GM18498 (cell line): ENCODE results near the gene NUP188.

Experiments used
- ATAC-seq: cut with Tn5 transposase; IDR thresholded peaks from one replicate; pipeline ENCODE4 v1.9.1; 2021; ENCODE audit warnings: mild to moderate bottlenecking, moderate library complexity; ENCODE audit not compliant: unreplicated experiment

NUP188 gene

DNA sequence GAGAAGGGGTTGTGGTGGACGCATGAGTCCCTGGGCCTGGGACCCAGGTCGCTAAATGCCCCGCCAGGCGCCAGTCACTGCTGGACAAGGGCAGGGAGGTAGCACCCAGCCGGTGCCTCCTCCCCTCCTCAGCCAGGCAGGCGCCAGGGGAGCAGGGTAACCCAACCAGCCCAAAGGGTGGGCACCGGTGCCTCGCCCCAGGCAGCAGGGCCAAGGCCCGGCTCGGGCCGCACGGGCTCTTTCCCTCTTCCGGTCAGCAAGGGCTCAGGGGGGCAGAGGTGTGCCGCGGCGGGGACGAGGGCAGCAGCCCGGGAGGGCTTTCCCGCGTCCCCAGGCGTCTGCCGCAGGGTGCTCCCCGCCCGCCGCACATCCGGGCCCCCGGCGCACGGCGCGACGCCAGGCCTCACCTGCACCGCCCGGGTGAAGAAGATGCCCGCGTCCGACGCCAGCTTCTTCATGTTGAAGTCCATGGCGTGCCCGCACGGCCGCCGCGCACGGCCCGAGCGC is 80.2 kb downstream of the NUP188 start:
- peak; percentile 51 for ATAC-seq

DNA sequence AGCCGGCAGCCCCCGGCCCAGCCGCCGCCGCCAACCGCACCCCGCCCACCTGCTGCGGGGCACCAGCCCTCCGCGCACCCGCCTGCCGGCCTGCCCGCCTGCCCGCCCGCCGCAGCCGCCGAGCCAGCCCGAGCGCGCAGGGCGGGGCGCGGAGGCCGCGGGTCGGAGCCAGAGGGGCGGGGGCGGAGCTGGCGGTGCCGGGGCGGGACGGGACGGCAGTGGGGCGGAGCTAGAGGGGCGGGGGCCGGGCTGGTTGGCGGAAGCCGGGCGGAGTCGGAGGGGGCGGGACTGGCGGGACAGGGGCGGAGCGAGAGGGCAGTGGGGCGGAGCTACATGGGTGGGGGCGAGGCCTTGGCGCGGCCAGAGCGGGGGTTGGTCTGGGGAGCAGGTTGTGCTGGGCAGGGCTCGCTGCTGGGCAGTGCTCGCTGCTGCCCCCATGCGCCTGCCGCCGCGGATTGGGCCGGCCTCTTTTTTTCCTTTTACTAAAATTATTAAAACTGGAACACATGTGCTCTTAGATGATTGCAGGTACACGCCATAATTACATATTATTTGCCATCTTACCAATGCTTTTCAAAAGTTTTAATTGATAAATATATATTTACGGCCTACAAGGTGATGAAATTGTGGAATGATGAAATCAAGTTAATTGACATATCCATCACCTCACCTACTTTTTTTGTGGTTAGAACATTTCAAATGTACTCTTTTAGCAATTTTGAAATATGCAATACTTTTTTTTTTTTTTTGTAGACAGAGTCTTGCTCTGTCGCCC is 80.9 kb downstream of the NUP188 start, which contains the start of gene SH3GLB2:
Gene SH3GLB2, minus strand, starts transcription at position 140 of the 775 bp plus-strand sequence. CDS start 177 bp downstream, outside the sequence.
- peak; percentile 83 for ATAC-seq

DNA sequence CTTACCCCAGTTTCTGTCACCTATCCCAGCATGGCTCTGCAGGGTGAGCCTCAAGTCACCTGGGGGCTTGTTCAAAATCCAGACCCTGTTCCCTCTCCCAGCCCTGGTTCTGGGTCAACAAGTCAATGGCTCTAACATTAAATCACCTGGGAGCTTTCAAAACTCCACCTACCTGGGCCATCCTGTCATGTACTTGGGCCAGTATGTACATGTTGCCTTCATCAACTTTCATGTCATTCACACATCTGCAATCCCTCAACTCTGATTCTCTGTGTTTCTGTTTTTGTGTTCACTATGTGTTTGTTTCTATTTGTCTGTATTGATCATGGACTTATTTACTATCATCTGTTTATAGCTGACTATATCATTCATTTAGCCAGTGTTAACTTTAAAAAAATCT is 82.7 kb downstream of the NUP188 start:
- no peak for ATAC-seq

DNA sequence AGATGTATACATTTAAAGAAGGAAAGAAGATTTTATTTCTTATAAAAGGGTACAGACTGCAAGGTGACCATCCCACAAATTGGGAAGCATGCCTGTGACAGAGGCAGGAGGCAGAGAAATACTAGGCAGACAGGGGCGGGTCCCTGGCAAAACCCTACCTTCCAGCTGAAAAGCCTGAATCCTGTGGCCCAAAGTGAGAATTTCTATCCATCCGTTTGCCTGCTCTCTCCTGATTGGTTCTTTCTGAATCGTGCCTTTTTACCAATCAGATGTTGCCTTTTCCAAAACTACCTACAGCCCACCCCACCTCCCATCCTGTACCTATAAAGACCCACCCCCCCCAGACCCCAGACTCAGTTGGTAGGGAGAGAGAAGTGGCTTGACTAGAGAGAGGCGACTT is 84.0 kb downstream of the NUP188 start:
- ATAC-seq, result no peak

DNA sequence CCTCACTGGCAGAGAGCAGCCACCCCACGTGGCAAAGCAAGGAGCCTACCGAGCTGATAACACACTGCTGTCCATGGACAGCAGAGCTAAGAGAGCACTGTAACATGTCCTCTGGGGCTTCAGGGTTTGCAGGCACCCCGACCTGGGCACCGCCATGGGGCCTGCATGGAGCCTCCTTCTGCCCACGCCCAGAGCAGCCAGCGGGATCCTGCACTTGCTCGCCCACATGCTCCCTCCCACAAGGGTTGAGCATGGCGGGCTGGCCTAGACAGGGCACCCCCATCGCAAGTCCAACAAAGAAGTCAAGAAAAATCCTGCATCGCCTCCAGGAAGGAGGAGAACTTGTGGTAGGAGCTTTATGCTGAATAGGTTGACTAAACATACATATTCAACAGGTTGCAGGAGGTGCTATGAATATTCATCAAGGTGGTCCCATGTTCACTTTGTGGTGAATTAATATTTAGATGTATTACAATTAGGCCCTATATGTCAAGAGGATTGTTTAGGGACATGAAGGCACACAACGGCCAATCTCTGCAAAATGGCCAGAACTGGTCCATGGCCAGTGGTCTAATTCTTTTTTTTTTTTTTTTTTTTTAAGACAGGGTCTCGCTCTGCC is 85.2 kb downstream of the NUP188 start:
- ATAC-seq, result no peak

DNA sequence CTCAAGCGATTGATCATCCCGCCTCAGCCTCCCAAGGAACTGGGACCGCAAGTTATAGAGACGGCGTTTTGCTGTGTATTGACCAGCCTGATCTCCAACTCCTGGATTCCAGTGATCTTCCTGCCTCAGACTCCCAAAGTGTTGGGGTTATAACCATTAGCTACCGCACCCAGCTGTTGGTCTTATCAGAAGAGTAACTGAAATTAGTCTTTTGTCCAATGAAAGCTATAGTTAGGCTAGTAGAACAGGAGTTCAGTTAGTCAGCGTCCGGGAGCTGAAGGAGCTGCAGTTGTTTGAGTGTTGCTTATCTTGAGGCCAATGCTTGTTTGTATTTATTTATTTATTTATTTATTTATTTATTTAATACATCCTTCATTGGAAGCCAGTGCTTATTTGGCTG is 85.7 kb downstream of the NUP188 start:
- no peak for ATAC-seq

DNA sequence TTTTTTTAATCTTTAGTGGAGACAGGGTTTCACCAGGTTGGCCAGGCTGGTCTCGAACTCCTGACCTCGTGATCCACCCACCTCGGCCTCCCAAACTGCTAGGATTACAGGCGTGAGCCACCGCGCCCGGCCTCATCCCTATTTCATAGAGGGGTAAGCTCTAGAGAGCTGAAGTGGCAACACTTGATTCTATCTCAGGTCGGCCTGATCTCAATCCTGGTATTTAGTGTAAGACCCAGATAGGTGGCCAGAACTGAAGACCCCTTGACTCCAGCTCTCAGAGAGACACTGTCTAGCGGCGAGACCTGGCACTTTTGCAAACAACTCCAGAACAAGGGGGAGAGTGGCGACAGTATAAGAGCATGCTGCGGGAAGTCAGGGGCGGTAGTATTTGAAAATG is 88.3 kb downstream of the NUP188 start:
- ATAC-seq, result peak; percentile 3

DNA sequence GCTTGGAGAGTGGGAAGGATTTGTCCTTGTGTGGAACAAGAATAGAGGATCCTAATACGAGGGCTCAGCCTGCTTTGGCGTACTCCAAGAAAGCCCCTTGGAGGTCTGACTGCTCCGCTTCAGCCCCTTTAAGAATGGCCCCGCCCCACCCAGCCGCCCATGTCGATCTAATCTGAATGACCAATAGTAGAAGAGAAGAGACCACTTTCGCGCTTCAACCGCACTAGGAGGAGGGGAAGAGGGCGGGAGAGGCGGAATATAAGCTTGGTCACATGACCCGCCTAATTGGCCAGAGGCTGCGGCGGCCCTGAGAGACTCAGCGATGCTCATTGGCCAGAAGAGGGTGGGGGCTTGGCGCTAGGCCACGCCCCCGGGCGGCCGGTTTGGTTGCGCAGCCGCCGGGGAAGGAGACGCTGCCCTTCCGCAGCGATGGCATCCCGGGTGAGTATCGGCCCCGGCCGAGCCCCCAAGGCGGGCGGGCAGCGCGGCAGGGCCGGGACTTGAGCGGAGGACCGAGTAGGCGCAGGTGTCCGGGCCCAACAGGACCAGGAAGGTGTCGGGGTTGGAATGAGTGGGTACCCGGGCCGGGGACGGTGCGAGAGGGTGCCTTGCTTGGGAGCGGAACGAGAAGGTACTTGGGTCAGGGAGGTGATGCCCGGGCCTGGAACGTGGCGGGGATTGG is 88.9 kb downstream of the NUP188 start, which contains the start of gene MIGA2:
Gene MIGA2, plus strand, starts transcription at position 386 of the 682 bp plus-strand sequence. CDS start 3,969 bp downstream, outside the sequence.
- ATAC-seq, result peak; percentile 96

DNA sequence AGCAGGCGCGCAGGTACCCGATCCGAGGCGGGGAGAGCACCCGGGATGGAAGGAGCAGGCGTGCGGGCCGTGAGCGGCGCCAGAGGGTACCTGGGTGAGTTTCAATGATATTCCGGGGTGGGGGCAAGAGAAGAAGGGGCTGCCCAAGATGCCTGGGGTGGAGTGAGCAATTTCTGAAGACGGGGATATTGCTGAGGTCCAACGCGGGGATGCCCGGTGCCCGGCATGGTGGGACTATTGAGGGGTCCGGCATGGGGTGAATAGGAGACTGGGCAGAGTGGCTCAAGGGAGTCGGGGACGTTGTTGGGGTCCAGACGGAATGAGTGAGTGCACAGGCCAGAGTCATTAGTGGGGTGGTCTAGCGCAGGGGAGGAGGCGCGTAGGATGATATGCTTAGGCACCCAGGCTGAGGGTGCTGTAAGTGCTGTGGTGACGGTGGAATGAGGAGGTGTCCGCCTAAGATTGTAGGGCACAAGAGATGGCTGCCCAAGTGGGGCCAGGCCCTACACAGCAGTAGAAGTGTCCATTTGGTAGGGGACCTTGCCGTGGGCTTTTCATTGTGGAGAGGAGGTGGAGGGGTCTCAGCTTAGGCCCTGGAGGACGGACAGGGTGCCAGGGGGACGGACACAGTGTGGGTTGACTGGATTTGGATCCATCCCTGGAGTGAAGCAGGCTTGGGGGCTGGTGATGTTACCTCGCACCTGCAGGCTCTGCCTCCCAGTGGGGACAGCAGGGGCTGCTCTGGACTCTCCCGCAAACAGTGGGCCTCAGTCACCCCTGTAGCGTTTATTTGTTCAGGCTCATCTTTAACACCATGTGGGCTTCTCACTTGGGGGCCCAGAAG is 89.6 kb downstream of the NUP188 start:
- no peak for ATAC-seq

DNA sequence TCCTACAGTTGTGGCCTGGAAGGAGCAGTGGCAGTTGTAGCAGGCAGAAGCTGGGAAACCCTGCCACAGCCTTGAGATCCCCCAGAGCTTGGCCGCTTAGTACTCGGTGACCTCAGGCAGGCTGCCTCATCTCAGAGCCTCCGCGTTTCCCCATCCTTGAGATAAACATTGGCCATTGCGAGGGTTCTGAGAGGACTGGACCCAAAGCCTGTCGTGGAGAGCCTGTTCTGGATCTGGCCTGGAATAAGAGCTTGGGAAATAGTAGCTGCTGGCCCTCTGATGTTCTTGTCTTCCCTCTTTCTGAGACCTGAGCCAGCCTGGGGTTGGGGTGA is 90.2 kb downstream of the NUP188 start:
- no peak for ATAC-seq

DNA sequence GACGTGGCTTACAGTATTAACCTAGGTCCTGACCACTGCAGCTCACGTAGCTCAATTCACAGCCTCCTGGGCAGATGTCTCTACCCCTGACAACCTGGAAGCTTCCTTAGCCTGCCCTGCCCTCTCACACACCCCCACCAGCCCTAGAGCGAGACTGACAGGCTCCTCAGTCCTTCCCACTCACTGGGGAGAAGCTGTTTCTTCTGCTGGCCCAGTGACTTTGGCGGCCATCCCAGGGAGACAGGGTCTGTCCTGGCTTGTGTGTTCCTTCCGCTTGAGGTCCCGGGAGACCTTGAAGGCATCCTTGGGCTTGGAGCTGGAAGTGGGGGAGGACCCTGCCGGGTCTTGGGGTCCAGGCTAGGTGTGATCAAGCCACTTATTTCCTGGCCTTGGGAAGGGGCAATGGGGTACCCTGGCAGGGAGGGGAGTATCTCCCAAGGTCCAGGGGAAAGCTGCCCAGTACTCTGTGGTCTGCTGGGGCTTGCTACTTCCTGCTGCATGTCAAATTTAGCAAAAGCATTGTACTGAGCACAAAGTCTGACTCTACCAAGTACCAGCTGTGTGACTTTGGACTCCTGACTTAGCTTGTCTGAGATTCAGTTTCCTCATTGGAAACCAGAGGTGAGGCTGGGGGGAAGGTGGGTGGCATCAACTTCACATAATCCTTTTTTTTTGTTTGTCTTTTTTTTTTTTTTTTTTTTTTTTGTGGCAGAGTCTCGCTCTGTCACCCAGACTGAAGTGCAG is 90.8 kb downstream of the NUP188 start:
- ATAC-seq, result no peak

DNA sequence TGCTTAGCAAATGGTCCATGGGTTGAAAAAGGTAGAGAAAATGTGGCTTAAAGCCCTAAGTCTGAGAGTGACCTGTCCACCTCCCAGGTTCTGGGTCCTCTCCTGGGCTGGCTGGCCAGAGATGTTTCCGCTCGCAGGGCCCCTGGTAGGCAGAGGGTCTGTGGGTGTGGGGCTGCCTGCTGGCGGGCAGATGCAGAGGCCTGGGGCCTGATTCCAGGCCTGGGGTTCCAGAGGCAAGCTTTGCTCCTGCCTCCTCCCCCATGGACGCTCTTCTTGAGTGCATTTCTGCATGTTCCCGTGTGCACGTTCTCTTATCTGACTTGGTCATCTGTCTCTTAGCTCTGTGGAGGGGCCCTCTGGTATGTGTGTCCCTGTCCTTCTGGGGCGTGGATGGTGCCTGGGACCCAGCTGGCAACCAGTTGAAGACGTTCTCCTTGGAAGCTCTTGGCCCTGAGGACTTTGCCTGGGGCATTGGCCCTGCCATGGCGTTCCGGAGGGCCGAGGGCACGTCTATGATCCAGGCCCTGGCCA is 92.7 kb downstream of the NUP188 start:
- no peak for ATAC-seq

DNA sequence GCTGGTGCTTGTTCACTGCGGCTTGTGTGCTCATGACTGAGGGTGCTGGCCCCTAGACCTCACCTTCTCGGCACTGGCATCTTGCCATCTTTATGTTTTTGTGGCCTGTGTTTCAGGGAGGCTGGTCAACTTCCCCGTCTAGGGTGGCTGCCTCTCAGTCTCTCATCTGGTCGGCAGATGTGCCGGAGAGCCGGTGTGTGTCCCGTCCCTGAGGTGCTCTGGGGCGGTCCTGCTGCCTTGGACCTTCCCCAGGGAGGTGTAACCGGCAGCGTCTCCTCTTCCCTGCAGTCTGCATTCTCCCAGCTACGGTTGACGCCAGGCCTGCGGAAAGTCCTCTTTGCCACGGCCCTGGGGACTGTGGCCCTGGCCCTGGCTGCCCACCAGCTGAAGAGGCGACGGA is 94.5 kb downstream of the NUP188 start:
- ATAC-seq, result no peak

DNA sequence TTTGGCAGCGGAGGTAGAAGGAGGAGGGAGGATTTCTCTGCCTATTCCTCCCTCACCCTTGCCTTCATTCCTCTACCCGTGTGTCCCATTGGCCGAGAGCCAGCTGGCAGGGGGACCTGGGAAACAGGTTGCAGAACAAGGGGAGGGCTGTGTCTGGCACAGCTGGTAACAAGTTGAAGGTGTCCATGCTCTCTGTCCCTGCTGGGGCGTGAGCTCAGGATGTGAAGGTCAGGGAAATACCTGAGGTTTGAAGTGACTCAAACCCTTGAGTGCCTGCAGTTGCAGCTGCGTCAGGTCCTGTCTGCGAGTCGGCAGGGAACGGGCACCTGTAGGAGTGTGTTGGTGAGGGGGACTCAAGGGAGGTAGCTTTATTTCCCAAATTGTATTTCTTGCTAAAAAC is 105.1 kb downstream of the NUP188 start:
- no peak for ATAC-seq

DNA sequence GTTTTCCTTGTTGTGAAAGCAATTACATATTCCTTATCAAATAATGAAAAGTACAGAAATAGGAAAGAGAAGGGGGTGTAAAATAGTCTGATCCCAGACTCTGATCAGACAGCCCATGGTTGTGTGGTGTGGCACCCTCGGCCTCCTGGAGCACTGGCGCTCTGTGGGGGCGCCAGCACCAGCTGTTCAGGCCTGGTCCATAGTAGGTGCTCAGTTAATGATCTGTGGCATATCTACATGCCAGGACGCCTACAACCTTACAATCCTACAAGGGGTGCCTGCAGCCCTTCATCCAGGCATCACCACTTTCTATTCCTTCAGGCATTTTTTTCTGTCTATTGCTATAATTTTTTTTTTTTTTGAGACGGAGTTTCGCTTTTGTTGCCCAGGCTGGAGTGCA is 105.5 kb downstream of the NUP188 start:
- no peak for ATAC-seq

DNA sequence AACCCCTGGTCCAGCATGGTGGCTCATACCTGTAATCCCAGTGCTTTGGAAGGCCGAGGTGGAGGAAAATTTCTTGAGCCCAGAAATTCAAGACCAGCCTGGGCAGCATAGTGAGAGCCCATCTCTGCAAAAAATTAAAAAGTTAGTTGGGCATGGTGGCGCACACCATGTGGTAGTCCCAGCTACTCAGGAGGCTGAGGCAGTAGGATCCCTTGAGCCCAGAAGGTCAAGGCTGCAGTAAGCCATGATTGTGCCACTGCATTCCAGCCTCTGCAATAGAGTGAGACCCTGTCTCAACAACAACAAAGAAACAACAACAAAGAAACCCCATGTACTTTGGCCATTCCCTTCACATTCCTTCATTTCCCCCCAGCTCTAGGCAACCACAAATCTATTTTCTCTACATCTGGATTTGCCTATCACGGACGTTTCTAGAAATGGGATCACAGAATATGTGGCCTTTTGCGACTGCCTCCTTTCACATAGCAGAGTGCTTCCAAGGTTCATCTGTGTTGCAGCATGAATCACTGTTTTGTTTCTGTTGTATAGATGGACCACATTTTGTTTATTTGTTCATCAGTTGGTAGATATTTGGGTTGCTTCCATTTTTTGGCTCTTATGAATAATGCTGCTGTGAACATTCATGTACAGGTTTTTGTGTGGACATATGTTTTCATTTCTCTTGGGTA is 106.8 kb downstream of the NUP188 start:
- no peak for ATAC-seq
